ENCODE measurements around the gene MYRF.

The MYRF gene

DNA sequence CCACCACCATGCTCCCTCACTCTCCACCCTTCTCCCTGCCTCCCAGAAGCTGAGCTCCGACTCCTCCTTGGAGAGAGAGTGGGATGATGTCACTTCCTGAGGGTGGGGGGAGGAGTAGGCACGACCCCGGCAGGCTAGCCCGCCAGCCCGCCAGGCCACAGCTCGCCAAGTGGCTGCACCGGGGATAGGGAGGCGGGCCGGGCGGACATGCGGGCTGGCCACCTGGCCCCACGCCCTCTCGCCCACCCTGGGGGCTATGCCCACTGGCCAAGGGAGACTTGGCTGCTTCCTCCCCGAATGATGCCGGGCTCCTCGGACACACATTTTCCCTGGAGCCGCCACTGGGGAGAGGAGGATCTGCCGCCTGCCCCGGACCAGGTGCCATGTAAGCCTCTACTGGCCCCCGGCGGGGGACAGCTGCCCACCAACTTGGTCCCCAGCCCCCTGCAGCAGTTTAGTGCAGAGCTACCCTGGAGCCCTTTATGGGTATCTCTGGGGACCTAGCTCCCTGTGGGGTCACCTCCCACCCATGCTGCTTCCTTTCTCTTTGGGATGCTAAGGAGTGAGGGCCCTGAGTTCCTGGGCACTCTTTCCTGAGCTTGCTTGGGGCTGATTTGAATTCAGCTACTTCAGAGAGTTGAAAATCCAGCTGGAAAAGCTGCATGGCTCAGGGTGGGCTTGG is 33.7 kb upstream of the MYRF start:
- DNase-seq (ENCODE audit: low read depth): no peak

DNA sequence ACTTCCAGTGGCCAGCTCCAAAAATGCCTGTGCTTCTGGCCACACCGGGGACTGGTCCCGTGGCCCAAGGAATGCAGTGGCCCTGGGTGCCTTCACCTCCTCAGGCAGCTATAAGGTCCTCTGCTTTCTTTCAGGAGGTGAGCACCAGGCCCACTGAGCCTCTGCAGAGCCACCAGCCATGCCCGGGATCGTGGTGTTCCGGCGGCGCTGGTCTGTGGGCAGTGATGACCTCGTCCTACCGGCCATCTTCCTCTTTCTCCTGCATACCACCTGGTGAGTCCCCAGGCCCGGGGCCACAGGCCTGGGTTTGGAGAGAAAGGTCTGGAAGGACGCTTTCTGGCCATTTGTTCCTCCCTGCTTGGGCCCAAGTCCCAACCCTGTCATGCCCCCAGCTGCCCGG is 32.5 kb upstream of the MYRF start:
- DNase-seq (ENCODE audit: low read depth): no peak

DNA sequence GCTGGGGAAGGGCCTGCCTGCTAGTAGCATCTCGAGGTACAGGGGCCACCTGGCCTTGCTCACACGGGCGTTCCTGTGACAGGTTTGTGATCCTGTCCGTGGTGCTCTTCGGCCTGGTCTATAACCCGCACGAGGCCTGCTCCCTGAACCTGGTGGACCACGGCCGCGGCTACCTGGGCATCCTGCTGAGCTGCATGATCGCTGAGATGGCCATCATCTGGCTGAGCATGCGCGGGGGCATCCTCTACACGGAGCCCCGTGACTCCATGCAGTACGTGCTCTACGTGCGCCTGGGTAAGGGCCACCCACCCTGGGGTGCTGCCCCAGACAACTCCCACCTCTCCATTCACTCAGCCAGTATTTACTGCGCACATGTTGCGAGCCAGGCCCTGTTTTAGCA is 31.8 kb upstream of the MYRF start:
- no peak for DNase-seq (ENCODE audit: low read depth)

DNA sequence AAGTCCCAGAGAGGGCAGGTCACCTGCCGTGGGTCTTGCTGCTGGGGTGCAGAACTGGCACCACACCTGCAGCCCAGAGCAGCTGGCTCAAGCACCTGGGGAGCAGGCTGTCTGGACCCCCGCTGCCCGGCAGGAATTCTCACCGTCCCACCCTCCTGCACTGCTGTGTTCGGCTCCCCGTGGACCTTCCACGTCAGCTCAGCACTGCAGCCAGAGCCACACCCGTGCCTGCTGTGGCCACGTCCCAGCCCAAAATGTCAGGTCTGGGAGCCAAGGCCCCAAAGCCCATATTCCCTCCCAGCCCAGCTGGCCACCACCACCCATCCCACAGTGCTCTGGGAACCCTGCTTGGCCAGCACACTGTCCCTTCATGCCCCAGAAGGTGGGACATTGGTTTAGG is 28.0 kb upstream of the MYRF start:
- no peak for DNase-seq (ENCODE audit: low read depth)

DNA sequence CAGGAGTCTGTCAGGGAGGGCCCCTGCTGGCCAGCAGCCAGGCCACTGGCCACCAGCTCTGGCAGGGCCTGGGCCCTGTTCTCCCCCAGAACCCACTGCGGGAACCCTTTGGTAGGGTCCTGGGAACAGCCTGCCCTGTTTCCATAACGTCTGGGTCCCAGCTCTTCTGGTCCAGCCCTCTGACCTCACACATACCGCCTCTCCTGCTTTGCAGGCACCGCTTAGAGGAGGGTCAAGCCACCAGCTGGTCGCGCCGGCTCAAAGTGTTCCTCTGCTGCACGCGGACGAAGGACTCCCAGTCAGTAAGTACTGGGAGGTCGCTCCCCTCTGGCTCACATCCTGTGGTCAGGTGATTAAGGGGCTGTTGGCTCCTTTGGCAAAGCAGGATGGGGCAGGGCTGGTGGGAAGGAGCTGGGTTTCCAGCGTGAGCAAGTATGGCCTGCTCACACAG is 26.6 kb upstream of the MYRF start:
- DNase-seq (ENCODE audit: low read depth): no peak

DNA sequence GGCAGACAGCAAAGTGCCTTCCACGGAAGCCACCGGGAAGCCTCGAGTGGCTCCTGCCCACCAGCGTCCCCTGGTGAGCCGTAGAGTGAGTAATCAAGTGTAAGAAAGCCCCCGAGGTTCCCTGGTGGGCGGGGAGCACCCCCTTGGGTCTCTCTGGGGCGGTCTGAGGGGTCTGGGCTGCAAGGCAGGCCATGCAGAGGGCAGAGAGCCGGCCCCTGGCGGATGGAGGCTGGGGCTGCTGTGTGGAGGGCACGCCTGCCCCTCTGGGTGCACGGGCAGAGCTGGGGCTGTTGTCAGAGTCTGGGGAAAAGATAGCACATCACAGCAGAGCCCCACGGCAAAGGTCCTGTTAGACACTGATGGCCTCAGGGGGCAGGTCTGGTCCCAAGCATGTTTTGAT is 25.7 kb upstream of the MYRF start:
- no peak for DNase-seq (ENCODE audit: low read depth)

DNA sequence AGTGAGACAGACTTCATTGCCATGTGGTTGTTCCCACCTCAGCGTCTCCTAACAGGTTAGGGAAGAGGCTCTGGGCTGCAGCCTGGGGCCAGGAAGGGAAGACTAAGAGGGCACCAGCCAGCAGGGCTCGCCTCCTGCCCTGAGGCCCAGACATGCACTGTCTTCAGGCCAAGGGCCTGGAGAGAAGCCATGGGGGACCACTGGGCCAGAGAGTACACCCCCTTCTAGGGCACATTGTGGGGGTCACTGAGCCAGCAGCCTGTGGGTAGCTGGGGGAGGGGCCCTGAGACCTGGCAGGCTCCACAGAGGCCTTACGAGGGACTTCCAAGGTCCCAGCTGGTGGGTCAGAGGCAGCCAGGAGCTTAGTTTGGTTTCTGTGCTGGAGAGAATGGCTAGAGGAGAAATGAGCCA is 25.0 kb upstream of the MYRF start:
- no peak for DNase-seq (ENCODE audit: low read depth)

DNA sequence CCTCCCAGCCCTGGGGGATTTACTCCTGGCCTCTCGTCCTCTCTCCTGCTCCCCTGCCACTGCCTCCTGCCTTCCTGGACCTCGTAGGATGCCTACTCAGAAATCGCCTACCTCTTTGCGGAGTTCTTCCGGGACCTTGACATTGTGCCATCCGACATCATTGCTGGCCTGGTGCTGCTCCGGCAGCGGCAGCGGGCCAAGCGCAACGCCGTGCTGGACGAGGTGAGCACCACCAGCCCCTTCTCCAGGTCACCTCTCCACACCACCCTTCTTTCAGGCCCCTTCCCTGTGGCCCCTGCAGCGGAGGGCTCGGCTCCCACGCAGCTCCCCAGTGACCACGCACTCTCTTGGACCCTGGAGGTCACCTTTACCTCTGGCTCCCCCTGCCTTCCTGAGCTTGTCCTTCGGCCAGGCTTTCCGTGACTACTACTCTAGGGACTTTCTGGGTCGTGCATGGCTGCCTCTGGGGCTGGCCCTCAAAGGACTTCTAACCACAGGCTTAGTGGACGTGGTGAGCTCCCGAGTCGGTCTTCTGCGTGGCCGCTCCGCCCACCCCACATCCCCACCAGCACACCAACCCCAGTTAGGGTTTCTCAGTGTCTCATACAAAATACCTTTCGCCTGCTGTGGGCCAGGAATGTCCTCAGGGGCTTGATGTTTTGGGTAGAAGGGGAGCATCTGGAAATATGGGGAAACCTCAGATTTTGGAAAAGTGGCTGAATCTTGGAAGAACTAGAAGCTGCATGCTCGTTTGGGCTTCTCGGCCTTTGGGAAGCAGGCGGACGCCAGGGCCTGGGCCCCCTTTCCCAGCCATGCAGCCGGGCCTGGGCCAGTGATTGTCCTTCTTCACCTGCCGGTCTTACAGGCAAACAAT is 24.1 kb upstream of the MYRF start:
- DNase-seq (ENCODE audit: low read depth): no peak

DNA sequence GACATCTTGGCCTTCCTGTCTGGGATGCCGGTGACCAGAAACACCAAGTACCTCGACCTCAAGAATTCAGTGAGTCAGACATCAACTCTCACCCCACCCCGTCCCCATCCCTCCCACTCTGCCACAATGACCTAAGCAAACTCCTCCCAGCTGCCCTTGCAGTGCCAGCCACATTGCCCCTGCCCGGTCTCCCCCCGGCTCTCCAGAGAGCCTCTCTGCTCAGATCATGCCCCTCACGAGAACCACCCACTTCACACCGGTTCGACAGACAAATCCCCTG is 23.6 kb upstream of the MYRF start:
- no peak for DNase-seq (ENCODE audit: low read depth)

DNA sequence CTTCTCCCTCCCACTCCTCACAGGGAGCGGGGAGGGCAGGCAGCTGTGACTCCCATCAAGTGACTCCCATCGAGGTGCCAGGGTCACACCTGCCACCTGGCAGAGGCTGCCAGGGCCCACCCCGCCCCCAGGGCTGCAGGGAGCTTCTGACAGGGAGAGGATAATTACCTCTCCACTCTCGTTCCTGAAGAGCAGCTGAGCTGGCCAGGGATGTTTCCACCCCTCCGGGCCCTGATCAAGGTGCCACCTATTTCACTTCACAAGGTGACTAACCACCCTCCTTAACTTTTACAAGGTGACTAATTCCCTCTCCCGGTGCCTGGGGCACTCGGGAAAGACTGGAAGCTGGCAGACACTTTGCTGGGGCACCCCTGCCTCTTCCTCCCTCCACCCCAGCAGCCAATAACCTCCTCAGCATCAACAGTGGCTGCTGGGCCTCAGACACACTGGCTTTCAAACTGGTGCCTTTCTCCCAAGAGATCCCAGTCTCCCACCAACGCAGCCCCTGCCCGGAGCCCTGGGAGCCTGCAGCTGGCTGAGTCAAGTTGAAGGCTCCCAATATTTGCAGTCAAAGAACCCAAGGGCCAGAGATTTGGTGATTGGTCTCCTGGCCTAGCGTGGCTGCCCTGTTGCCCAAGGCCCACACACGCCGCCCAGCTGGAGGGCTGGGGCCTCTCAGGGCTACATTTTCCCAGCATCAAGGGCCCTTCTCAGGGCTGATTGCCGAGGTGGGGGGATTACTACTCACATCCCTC is 22.0 kb upstream of the MYRF start:
- DNase-seq (ENCODE audit: low read depth): no peak

DNA sequence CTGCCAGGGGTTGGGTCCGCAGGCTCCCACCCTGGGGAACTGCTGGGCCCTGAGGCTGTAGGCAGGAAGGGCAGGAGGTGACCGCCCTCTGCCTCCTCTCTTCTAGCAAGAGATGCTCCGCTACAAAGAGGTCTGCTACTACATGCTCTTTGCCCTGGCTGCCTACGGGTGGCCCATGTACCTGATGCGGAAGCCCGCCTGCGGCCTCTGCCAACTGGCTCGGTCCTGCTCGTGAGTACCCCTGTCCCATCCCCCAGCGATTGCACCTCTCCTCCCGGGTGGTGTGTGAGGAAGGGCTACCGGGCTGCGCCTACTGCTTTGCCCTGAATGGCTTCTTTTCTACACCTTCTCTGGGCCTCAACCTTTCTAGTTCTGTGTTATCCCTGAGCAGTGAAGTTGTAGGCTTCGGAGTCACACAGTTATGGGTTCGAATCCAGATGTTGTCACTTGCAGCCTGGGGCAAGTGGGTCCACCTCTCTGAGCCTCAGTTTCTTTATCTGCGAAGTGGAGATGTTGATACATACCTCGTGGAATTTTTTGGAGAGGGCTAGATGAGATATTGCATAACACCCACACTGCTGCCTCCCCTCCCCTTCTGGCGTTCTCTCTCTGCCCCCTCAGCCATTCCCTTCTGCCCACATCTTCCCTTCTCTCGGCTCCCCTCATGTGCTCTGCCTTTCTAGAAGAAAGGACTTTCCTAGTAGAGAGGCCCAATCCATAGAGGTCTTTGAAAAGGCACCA is 21.1 kb upstream of the MYRF start:
- no peak for DNase-seq (ENCODE audit: low read depth)

DNA sequence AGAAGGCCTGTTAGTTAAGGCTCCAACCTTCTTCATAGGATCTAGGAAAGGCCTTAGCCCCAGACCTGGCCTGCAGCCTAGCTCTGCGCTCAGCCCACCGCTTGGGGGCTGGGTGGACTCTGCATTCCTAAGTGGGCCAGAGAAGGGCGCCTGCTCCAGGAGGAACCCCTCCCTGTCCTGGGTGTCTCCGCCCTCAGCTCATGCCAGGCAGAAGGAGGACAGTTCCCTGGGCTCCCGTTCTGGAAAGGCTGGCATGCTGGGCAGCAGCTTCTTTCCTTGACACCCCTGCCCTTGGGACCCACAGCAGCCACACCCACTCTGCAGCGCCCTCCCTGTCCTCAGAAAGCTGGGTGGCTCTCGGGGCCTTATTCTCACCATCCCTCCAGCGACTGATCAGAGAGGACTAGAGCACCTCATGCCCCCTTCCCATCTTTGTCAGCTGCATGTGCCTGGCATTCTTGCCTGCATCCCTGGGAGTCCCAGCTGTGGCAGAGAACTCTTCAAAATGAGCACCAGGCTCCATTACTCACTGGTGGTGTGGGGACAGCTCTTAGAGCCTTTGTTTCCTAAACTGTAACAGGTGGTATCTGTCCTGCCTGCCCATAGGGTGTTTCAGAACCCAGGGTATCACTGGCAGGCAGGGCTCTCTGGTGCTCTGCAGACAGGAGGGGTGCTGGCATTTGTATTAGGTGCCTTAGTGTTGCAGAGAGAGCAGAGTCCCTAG is 20.3 kb upstream of the MYRF start:
- no peak for DNase-seq (ENCODE audit: low read depth)

DNA sequence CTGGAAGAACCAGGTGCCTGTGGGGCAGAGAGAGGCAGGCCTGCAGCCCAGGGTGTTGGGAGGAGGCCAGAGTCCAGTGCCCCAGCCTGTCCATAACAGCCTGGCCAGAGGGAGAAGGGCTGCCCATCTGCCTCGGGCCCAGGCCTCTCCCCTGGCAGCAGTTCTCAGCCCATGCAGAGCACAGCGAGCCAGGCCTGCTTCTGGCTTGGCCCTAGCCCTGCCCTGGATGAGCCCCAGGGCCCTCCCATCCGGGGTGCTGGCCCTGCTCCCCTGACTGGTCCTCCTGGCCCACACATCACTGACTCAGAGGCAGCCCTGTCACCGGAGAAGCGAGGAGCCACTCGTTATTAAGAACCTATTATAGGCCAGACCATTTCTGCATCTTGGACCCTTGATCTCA is 19.7 kb upstream of the MYRF start:
- no peak for DNase-seq (ENCODE audit: low read depth)

DNA sequence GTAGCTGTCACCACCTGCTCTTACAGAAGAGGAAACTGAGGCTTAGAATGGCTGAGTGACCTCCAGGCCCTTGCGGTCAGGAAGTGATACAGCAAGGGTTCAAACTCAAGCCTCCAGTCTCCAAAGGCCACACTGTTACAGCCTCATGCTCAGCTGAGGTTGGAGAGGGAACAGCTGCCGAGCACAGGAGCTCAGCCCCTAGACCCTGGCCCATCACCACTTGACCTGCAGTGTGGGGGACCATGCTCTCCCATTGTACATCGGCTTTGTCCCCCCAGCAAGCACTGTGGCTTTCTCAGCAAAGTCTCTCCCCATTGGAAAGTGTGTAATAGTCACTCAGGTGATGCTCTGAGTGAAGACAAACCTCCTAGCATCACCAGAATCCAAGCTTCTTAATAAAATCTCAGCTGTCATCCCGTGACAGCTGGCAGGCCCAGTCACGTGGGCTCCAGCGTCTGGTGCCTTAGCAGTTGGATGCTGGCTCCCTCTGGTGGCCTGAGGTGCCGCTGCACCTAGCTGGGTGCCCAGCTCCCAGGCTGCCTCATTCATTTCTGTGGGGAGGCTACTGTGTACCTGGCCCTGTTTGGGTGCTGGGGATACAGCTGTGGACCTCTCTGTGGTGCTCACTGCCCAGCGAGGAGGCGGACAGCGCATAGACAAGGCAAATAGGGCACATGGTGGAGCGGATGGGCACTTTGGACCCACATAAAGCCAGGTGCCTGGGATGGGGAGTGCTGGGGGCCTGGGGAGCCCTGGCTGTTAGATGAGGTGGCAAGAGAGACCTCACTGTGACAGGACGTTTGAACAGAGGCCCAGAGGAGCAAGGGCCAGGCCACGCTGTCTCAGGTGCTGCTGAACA is 19.1 kb upstream of the MYRF start:
- no peak for DNase-seq (ENCODE audit: low read depth)

DNA sequence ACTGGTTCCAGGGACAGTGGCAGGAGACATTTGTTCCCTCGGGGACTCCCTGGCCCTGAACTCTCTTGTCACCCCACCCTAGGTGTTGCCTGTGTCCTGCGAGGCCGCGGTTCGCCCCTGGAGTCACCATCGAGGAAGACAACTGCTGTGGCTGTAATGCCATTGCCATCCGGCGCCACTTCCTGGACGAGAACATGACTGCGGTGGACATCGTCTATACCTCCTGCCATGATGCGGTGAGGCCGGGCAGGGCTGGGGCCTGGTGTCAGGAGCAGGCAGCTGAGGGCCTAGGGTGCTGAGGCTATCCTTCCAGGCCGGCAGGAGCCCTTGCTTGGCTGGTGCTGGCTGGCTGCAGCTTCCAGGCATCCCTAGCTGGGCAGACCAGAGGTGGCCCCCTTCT is 17.7 kb upstream of the MYRF start:
- no peak for DNase-seq (ENCODE audit: low read depth)

DNA sequence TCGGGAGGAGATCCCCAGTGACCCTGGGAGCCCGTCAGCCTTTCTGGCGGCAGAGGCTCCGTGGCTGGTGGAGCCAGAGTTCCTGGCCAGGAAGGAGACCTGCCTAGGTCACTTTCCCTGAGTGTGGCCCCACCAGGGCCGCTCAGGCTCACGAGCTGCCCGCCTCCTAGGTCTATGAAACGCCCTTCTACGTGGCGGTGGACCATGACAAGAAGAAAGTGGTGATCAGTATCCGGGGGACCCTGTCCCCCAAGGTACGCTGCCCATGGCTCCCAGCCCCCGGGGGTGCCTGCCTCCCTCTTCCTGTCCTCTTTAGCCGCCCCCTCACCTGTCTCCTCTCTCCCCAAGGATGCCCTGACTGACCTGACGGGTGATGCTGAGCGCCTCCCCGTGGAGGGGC is 17.0 kb upstream of the MYRF start:
- no peak for DNase-seq (ENCODE audit: low read depth)

DNA sequence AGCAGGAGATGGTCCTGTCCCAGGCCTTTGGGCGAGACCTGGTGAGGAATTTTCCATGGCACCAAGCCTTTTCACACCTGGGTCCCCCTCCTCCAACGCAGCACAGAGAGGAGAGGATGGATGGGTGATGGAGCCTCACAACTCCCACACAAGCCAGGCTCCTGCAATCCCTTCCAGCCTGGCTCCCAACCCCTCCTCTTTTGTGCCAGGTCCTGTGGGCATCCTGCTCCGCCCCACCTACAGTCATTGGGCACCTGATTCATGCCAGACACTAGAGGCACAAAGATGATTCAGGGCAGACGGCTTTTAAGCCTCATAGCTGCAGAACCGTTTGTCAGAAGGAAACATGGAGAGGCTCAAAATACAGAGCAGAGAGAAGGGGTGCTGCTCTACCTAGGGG is 16.1 kb upstream of the MYRF start:
- no peak for DNase-seq (ENCODE audit: low read depth)

DNA sequence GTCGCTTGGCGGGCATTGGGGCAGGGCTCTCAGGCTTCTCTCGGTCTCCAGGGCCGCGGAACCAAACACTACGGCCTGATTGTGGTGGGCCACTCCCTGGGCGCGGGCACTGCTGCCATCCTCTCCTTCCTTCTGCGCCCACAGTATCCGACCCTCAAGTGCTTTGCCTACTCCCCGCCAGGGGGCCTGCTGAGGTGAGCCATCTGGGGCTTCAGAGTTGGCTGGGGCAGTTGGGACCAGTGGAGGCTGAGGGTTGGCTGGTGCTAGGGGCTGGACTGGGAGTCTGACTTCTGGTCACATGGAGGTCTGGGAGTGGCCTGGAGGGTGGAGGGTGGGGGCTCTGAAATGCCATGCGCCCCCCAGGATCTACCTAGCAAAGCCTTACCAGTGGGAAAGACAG is 15.3 kb upstream of the MYRF start:
- no peak for DNase-seq (ENCODE audit: low read depth)

DNA sequence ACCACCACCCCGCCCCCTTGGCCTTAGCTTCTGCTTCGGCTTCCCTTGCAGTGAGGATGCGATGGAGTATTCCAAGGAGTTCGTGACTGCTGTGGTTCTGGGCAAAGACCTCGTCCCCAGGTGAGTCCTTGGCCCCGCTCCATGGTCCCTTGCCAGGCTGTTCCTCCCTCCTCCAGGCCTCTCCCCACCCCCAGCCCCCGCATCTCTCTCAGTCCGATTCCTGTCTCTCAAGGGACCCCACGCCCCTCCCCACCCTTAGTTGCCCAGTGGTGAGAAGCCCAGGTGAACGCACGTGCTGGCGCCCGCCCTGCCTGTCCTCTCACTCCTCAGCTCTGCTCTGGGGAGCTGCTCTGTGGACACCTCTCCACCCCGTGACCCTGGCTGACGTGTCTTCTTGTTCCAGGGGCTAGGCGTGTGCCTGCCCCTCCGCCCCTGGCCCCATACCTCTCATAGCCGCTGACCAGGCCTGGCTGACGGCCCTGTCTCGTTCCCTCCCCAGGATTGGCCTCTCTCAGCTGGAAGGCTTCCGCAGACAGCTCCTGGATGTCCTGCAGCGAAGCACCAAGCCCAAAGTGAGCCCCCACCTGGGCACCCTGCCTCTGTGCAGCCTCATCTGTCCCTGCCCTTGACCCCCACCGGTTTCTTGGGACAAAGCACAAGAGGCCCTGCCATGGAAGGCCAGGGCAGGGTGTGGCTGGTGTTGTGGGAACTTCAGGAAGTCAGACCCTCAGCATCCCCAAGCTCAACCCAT is 14.6 kb upstream of the MYRF start:
- no peak for DNase-seq (ENCODE audit: low read depth)

DNA sequence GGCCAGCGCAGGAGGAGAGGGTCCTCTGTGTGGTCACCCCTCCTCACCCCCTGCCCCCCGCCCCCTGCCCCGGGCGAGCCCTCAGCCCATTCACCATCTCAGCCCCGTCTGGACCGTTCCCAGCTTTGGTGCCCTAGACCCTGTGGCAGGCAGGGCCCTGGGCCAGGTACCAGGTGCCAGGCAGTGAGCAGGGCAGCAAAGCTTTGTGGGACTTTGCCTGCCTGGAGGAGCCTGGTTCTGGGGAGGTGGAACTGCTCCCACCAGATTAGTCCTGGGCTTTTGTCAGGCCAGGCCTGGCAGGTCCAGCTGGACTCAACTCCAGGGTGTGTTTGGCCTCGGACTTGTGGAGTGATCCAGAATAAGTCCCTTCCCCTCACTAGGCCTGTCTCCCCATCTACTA is 13.7 kb upstream of the MYRF start:
- no peak for DNase-seq (ENCODE audit: low read depth)
